HCT116 (cell line): ENCODE results near the gene ANKRD44. TPM values are rescaled to one million over a fixed set of nuclear protein-coding genes. Genes with fewer than 3 reads are reported as not detected.

Source experiments
- ATAC-seq: fragments of 200-7000 bp; cut with Tn5 transposase; 2 replicates; pipeline ENCODE4 v1.9.1; 2020; ENCODE audit warnings: mild to moderate bottlenecking, moderate library complexity
- BruUV-seq: library from RNA; stranded (reverse); fragments of 400-500 nt; replicated peaks from 2 replicates; lab custom pipeline; 2021; lab: Mats Ljungman, UMichigan
- CTCF ChIA-PET: fragments of 300-600 bp; sonication (Branson Sonifier 250); formaldehyde crosslinking; loops from one replicate; lab custom pipeline; 2021; ENCODE audit warnings: antibody characterized with exemption; lab: Charles Lee
- POLR2A ChIA-PET: fragments of 300-600, 350-600 bp; sonication (Branson Sonifier 250); formaldehyde crosslinking; loops from one replicate; lab custom pipeline; 2021; ENCODE audit warnings: antibody characterized with exemption; lab: Charles Lee
- RAD21 ChIA-PET, 2 experiments: fragments of 300-600 bp; sonication (Branson Sonifier 250); formaldehyde crosslinking; loops; one replicate each; lab custom pipeline; 2023; ENCODE audit warnings: low total read pairs in 2 of 2; ENCODE audit not compliant: uncharacterized antibody in 2 of 2, unreplicated experiment in 2 of 2, low non-redundant PET in 1 of 2; lab: Charles Lee
- DNase-seq: peaks from one replicate; pipeline ENCODE4 v3.0.0-alpha.2; 2010; ENCODE audit warnings: low read depth, low spot score
- H2AFZ ChIP-seq: fragments of 200-600 bp; shearing (Covaris generic), sonication (generic); 2 replicates; pipeline ENCODE4 v1.6.1; 2017; ENCODE audit warnings: low read depth, mixed run types, mixed read lengths, antibody characterized with exemption, low read length; ENCODE audit not compliant: poor library complexity, severe bottlenecking
- H3K27ac ChIP-seq: 2 replicates; pipeline ENCODE4 v1.5.1; 2012; ENCODE audit warnings: low read depth, low read length
- H3K27me3 ChIP-seq: fragments of 200-600 bp; sonication (generic); 2 replicates; pipeline ENCODE4 v1.6.1; 2016; ENCODE audit warnings: mixed run types, low read length, mixed read lengths; ENCODE audit not compliant: insufficient read depth
- H3K36me3 ChIP-seq, 2 experiments: fragments of 200-500 bp in 1 of 2; fragments of 200-600 bp in 1 of 2; sonication (Bioruptor generic) in 1 of 2; sonication (generic) in 1 of 2; 2 replicates each; pipeline versions ENCODE4 v1.5.1 to v1.6.1; 2014 to 2016; ENCODE audit warnings: low read length in 2 of 2, inconsistent platforms in 1 of 2, mixed read lengths in 1 of 2, mixed run types in 1 of 2; ENCODE audit not compliant: insufficient read depth in 2 of 2, control insufficient read depth in 1 of 2
- H3K4me1 ChIP-seq, 2 experiments: fragments of 200-600 bp in 1 of 2; sonication (generic) in 1 of 2; 2 replicates each; pipeline versions ENCODE4 v1.5.1 to v1.6.1; 2012 to 2017; ENCODE audit warnings: low read length in 2 of 2, inconsistent platforms in 1 of 2, mild to moderate bottlenecking in 1 of 2, mixed read lengths in 1 of 2, mixed run types in 1 of 2, moderate library complexity in 1 of 2; ENCODE audit not compliant: insufficient read depth in 2 of 2, control insufficient read depth in 1 of 2
- H3K4me2 ChIP-seq: fragments of 200-600 bp; sonication (generic); 2 replicates; pipeline ENCODE4 v1.6.1; 2017; ENCODE audit warnings: mixed run types, low read length, mixed read lengths
- H3K4me3 ChIP-seq, 2 experiments: fragments of 200-600 bp in 1 of 2; sonication (generic) in 1 of 2; replicated peaks in 1 of 2; 2 replicates each; pipeline ENCODE4 v1.5.1; 2011 to 2016; ENCODE audit warnings: low read length in 2 of 2, control low read depth in 1 of 2, low read depth in 1 of 2, mild to moderate bottlenecking in 1 of 2, mixed read lengths in 1 of 2, mixed run types in 1 of 2
- H3K79me2 ChIP-seq: fragments of 200-600 bp; sonication (generic); 2 replicates; pipeline ENCODE4 v1.6.1; 2017; ENCODE audit warnings: mild to moderate bottlenecking, mixed run types, low read length, moderate library complexity, mixed read lengths; ENCODE audit not compliant: insufficient read depth
- H3K9ac ChIP-seq: fragments of 200-600 bp; sonication (generic); 2 replicates; pipeline ENCODE4 v1.6.1; 2016; ENCODE audit warnings: low read length, mixed read lengths
- H3K9me2 ChIP-seq: fragments of 200-600 bp; sonication (generic), shearing (Covaris generic); 2 replicates; pipeline ENCODE4 v1.6.1; 2017; ENCODE audit warnings: mixed run types, mild to moderate bottlenecking, moderate library complexity; ENCODE audit not compliant: insufficient read depth
- H3K9me3 ChIP-seq, 2 experiments: fragments of 200-500 bp in 1 of 2; fragments of 200-600 bp in 1 of 2; sonication (Bioruptor generic) in 1 of 2; sonication (generic) in 1 of 2; 2 replicates each; pipeline ENCODE4 v1.6.1; 2014 to 2017; ENCODE audit warnings: low read length in 2 of 2, mixed read lengths in 2 of 2, inconsistent platforms in 1 of 2, low read depth in 1 of 2, mild to moderate bottlenecking in 1 of 2, mixed run types in 1 of 2, moderate library complexity in 1 of 2; ENCODE audit not compliant: control insufficient read depth in 1 of 2, insufficient read depth in 1 of 2
- H4K20me1 ChIP-seq: fragments of 200-600 bp; sonication (generic), shearing (Covaris generic); 2 replicates; pipeline ENCODE4 v1.6.1; 2017; ENCODE audit warnings: mixed run types, mild to moderate bottlenecking, moderate library complexity; ENCODE audit not compliant: insufficient read depth
- ATF3 ChIP-seq: IDR thresholded peaks from 2 replicates; pipeline ENCODE4 v1.6.1; 2012
- EGR1 ChIP-seq: IDR thresholded peaks from 2 replicates; pipeline ENCODE4 v1.6.1; 2012; ENCODE audit warnings: low read depth
- JUND ChIP-seq: IDR thresholded peaks from 2 replicates; pipeline ENCODE4 v1.6.1; 2012
- SP1 ChIP-seq: IDR thresholded peaks from 2 replicates; pipeline ENCODE4 v1.6.1; 2012; ENCODE audit warnings: low read depth
- ZBTB33 ChIP-seq: IDR thresholded peaks from 2 replicates; pipeline ENCODE4 v1.6.1; 2011; ENCODE audit warnings: mild to moderate bottlenecking, low read length, moderate library complexity; ENCODE audit not compliant: insufficient replicate concordance; ENCODE audit errors: extremely low read depth
- intact Hi-C: fragments of 100-400 bp; cut with micrococcal nuclease; formaldehyde crosslinking; loops from 2 replicates; pipeline ENCODE4 v1.10.0; 2022
- total RNA-seq: library from RNA; stranded (reverse); gene quantifications from one replicate; pipeline ENCODE4 v1.2.1, GENCODE V29; 2021; ENCODE audit not compliant: unreplicated experiment
- TF ChIP-seq, protein P1 (sequence below): IDR thresholded peaks from 2 replicates; pipeline ENCODE4 v1.6.1; 2012
- TF ChIP-seq, protein P2 (sequence below), 3 experiments: fragments of 200-600 bp in 1 of 3; sonication (generic) in 1 of 3; IDR thresholded peaks in 2 of 3; conservative IDR thresholded peaks in 1 of 3; 2 replicates each; pipeline ENCODE4 v1.5.1; 2012 to 2017; ENCODE audit warnings: low read depth in 2 of 3, low read length in 2 of 3, antibody characterized with exemption in 1 of 3, borderline replicate concordance in 1 of 3, control low read depth in 1 of 3, mild to moderate bottlenecking in 1 of 3, mixed read lengths in 1 of 3, mixed run types in 1 of 3, moderate library complexity in 1 of 3; ENCODE audit not compliant: insufficient read depth in 1 of 3

The ANKRD44 gene
- total RNA-seq, 1 experiment from 2014 or later: 2.7 TPM

DNA sequence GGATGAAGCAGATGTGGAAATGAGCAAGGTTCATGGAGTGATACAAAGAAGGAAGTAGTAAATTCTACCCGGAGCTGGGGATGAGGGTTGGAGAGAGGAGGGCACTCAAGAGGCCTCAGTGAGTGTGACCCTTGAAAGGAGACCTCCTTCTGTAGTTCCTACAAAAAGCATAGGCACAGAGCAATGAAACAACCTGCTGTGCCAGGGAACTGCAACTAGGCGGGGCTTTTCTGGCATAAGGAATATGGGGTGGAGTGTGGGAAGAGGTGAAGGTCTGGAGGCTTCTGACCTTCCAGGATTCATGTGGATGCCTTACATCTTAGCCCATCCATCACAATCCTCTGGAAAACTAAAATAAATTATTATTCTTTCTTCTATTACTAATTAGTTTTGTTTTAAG, 358.6 kb downstream of the ANKRD44 start:
- H3K4me2 ChIP-seq: no peak overlapping the region
- H3K9me2 ChIP-seq: no peaks in the 10 kb centered on the region
- H3K4me3 ChIP-seq: no peak overlapping the region
- H4K20me1 ChIP-seq: no peaks in the 10 kb centered on the region
- H3K27me3 ChIP-seq: no peaks in the 10 kb centered on the region
- no peaks in the 10 kb centered on the region for H3K4me1 ChIP-seq
- no peak overlapping the region for H2AFZ ChIP-seq
- intact Hi-C loops: no loop called here
- ChIA-PET RAD21 (no interaction called here), POLR2A (no interaction called here), CTCF (no interaction called here)
- no TSS peak for BruUV-seq
- H3K9me3 ChIP-seq: no peaks in the 10 kb centered on the region
- peak; percentile 62; the same call in 1 of the 2 replicates for ATAC-seq
- H3K27ac ChIP-seq: no peak overlapping the region
- H3K79me2 ChIP-seq: no peaks in the 10 kb centered on the region
- no peaks in the 10 kb centered on the region for H3K36me3 ChIP-seq
- TF ChIP-seq, protein P1, sequence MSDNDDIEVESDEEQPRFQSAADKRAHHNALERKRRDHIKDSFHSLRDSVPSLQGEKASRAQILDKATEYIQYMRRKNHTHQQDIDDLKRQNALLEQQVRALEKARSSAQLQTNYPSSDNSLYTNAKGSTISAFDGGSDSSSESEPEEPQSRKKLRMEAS: no peak
- TF ChIP-seq, protein P2, sequence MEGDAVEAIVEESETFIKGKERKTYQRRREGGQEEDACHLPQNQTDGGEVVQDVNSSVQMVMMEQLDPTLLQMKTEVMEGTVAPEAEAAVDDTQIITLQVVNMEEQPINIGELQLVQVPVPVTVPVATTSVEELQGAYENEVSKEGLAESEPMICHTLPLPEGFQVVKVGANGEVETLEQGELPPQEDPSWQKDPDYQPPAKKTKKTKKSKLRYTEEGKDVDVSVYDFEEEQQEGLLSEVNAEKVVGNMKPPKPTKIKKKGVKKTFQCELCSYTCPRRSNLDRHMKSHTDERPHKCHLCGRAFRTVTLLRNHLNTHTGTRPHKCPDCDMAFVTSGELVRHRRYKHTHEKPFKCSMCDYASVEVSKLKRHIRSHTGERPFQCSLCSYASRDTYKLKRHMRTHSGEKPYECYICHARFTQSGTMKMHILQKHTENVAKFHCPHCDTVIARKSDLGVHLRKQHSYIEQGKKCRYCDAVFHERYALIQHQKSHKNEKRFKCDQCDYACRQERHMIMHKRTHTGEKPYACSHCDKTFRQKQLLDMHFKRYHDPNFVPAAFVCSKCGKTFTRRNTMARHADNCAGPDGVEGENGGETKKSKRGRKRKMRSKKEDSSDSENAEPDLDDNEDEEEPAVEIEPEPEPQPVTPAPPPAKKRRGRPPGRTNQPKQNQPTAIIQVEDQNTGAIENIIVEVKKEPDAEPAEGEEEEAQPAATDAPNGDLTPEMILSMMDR (IDR thresholded peaks at IDR 0.05 in 2 of 3, conservative IDR thresholded peaks at IDR 0.05 in 1 of 3; ENCODE audit: borderline replicate concordance in 1 of 3, insufficient read depth in 1 of 3, low read depth in 2 of 3, low read length in 2 of 3): 0 out of 6 replicates have a peak, but pooled peaks of 1 of the 3 experiments have one; percentile 2
- no peak for DNase-seq
- no peak overlapping the region for H3K9ac ChIP-seq

- Histone ChIP-seq H3K36me3 (no peaks in the 10 kb centered on the region), H3K9me3 (no peaks in the 10 kb centered on the region), H3K4me1 (no peaks in the 10 kb centered on the region), H3K79me2 (no peaks in the 10 kb centered on the region), H3K4me3 (no peak overlapping the region), H3K4me2 (no peak overlapping the region), H3K9me2 (no peaks in the 10 kb centered on the region), H3K9ac (no peak overlapping the region), H3K27me3 (no peaks in the 10 kb centered on the region), H3K27ac (no peak overlapping the region)
- intact Hi-C loops: no loop called here
- peak; percentile 40; the same call in 1 of the 2 replicates for ATAC-seq
- ChIA-PET RAD21 (no interaction called here), CTCF (no interaction called here)
- BruUV-seq: no TSS peak
- TF ChIP-seq, protein P2 (IDR thresholded peaks at IDR 0.05 in 2 of 3, conservative IDR thresholded peaks at IDR 0.05 in 1 of 3; ENCODE audit: borderline replicate concordance in 1 of 3, insufficient read depth in 1 of 3, low read depth in 2 of 3, low read length in 2 of 3): no peak
- no peak for TF ChIP-seq EGR1
- no peak for TF ChIP-seq SP1
- no peak for TF ChIP-seq ZBTB33
- TF ChIP-seq ATF3: no peak
- TF ChIP-seq JUND: no peak
- TF ChIP-seq, all 23 proteins: peak for 0
- POLR2A ChIA-PET: no interaction called here
- Histone ChIP-seq H4K20me1 (no peaks in the 10 kb centered on the region), H2AFZ (no peak overlapping the region)
- no peak for DNase-seq
Observed at GRCh38 chr2:196949116-196949515, 361.5 kb downstream of the ANKRD44 start.
